ENCODE measurements around the gene GABRB3.
"Not testable (repeated sequence)": the region's sequence is repeated elsewhere in the genome, so short reads cannot be mapped to it uniquely, and the experiment has no call there.

GABRB3 gene

GRCh38 chr15:26736502-26737248, 36.2 kb downstream of the GABRB3 start:
- DNase-seq (ENCODE audit: low read depth in 4 of 4, low spot score in 1 of 4) = no peak

- no peak for DNase-seq (ENCODE audit: low read depth in 4 of 4, low spot score in 1 of 4)
Measured at GRCh38 chr15:26731965-26732364, 40.9 kb downstream of the GABRB3 start.

- DNase-seq (ENCODE audit: low read depth in 4 of 4, low spot score in 1 of 4) = no peak
Measured at GRCh38 chr15:26729581-26729980, 43.3 kb downstream of the GABRB3 start.

- no peak for DNase-seq (ENCODE audit: low read depth in 4 of 4, low spot score in 1 of 4)
Measured at GRCh38 chr15:26729030-26729429, 43.8 kb downstream of the GABRB3 start.

- DNase-seq (ENCODE audit: low read depth in 4 of 4, low spot score in 1 of 4) = no peak
Measured at GRCh38 chr15:26724381-26725150, 48.3 kb downstream of the GABRB3 start.

- no peak for DNase-seq (ENCODE audit: low read depth in 4 of 4, low spot score in 1 of 4)
Measured at GRCh38 chr15:26722621-26723160, 50.2 kb downstream of the GABRB3 start.

- DNase-seq (ENCODE audit: low read depth in 4 of 4, low spot score in 1 of 4) = no peak
Measured at GRCh38 chr15:26721232-26721967, 51.5 kb downstream of the GABRB3 start.

GRCh38 chr15:26720546-26720945, 52.3 kb downstream of the GABRB3 start:
- no peak for DNase-seq (ENCODE audit: low read depth in 4 of 4, low spot score in 1 of 4)

- DNase-seq (ENCODE audit: low read depth in 4 of 4, low spot score in 1 of 4) = not testable (repeated sequence)
Measured at GRCh38 chr15:26719866-26720265, 53.0 kb downstream of the GABRB3 start.

GRCh38 chr15:26716069-26716468, 56.8 kb downstream of the GABRB3 start:
- DNase-seq (ENCODE audit: low read depth in 4 of 4, low spot score in 1 of 4) = no peak

GRCh38 chr15:26713498-26713897, 59.4 kb downstream of the GABRB3 start:
- no peak for DNase-seq (ENCODE audit: low read depth in 4 of 4, low spot score in 1 of 4)

- DNase-seq (ENCODE audit: low read depth in 4 of 4, low spot score in 1 of 4) = no peak
Measured at GRCh38 chr15:26712335-26712734, 60.5 kb downstream of the GABRB3 start.

GRCh38 chr15:26711445-26711844, 61.4 kb downstream of the GABRB3 start:
- DNase-seq (ENCODE audit: low read depth in 4 of 4, low spot score in 1 of 4) = no peak

GRCh38 chr15:26702381-26702780, 70.5 kb downstream of the GABRB3 start:
- no peak for DNase-seq (ENCODE audit: low read depth in 4 of 4, low spot score in 1 of 4)

- no peak for DNase-seq (ENCODE audit: low read depth in 4 of 4, low spot score in 1 of 4)
Measured at GRCh38 chr15:26698555-26698954, 74.3 kb downstream of the GABRB3 start.

- no peak for DNase-seq (ENCODE audit: low read depth in 4 of 4, low spot score in 1 of 4)
Measured at GRCh38 chr15:26697913-26698312, 75.0 kb downstream of the GABRB3 start.

- no peak for DNase-seq (ENCODE audit: low read depth in 4 of 4, low spot score in 1 of 4)
Measured at GRCh38 chr15:26691249-26691648, 81.6 kb downstream of the GABRB3 start.

- DNase-seq (ENCODE audit: low read depth in 4 of 4, low spot score in 1 of 4) = no peak
Measured at GRCh38 chr15:26690778-26691177, 82.1 kb downstream of the GABRB3 start.

GRCh38 chr15:26689462-26689861, 83.4 kb downstream of the GABRB3 start:
- DNase-seq (ENCODE audit: low read depth in 4 of 4, low spot score in 1 of 4) = no peak

- no peak for DNase-seq (ENCODE audit: low read depth in 4 of 4, low spot score in 1 of 4)
Measured at GRCh38 chr15:26686547-26687187, 86.2 kb downstream of the GABRB3 start.

- DNase-seq (ENCODE audit: low read depth in 4 of 4, low spot score in 1 of 4) = no peak
Measured at GRCh38 chr15:26682598-26683164, 90.2 kb downstream of the GABRB3 start.
